Activated gamma-delta T cell (primary cell): Measurements from ENCODE around the gene SEMA6D.

Source experiments
- DNase-seq: peaks from one replicate; lab custom pipeline; 2025; lab: John Stamatoyannopoulos, UW
- total RNA-seq, 2 donors: gene quantifications; one replicate each; lab custom pipeline; 2026; lab: John Stamatoyannopoulos, UW

The SEMA6D gene, protein sequence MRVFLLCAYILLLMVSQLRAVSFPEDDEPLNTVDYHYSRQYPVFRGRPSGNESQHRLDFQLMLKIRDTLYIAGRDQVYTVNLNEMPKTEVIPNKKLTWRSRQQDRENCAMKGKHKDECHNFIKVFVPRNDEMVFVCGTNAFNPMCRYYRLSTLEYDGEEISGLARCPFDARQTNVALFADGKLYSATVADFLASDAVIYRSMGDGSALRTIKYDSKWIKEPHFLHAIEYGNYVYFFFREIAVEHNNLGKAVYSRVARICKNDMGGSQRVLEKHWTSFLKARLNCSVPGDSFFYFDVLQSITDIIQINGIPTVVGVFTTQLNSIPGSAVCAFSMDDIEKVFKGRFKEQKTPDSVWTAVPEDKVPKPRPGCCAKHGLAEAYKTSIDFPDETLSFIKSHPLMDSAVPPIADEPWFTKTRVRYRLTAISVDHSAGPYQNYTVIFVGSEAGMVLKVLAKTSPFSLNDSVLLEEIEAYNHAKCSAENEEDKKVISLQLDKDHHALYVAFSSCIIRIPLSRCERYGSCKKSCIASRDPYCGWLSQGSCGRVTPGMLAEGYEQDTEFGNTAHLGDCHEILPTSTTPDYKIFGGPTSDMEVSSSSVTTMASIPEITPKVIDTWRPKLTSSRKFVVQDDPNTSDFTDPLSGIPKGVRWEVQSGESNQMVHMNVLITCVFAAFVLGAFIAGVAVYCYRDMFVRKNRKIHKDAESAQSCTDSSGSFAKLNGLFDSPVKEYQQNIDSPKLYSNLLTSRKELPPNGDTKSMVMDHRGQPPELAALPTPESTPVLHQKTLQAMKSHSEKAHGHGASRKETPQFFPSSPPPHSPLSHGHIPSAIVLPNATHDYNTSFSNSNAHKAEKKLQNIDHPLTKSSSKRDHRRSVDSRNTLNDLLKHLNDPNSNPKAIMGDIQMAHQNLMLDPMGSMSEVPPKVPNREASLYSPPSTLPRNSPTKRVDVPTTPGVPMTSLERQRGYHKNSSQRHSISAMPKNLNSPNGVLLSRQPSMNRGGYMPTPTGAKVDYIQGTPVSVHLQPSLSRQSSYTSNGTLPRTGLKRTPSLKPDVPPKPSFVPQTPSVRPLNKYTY
- 0 to 0.04 reads per million in 2 donors for total RNA-seq

DNA sequence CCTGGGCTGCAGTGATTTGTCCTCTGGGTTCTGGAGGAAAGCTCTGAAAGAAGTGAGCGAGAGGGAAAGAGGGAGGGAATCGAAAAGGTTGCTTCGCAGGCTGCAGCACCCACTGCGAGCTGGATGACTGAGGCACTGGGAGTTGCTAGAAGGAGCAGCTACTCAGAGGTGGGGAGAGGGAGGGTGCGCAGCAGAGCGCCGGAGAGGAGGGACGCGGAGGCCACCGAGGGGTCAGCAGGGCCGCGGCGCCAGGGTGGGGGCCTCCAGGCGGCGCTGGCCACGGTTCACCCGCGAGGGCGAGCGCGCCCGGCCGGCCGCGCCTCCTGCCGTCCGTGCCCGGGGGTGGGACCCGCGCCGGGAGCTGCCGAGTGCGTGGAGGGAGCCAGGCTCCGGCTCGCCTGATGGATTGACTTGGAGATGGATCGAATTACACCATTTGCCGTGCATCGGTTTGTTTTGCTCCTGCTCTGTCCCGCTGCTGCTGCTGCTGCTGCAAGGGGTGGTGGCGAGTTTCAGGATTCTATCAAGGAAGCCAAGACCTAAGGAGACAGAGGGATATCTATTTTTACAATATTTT lies at the start of gene SEMA6D:
SEMA6D (plus strand) TSS at position 470 of the 577 bp plus-strand sequence. CDS start 42,294 bp downstream, outside the sequence.
- DNase-seq, result no peak

DNA sequence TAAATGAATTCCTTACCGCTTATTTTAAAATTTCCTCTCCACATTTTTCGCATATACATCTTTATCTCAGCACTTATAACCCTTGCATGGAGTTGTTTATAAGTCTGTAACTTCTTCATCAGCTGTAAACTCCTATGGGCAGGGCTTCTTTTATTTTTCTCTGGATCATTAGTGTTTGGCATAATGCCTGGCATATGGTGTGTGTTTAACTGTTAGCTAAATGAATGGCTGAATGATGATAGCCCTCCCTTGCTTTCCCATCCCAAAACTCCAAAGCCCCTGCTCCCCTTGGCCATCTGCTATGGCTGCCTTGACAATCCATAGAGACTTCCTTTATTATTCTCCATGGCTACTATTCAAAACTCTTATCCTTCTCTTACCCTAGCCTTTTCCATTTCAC lies 48.1 kb upstream of the SEMA6D start:
- DNase-seq, result no peak

DNA sequence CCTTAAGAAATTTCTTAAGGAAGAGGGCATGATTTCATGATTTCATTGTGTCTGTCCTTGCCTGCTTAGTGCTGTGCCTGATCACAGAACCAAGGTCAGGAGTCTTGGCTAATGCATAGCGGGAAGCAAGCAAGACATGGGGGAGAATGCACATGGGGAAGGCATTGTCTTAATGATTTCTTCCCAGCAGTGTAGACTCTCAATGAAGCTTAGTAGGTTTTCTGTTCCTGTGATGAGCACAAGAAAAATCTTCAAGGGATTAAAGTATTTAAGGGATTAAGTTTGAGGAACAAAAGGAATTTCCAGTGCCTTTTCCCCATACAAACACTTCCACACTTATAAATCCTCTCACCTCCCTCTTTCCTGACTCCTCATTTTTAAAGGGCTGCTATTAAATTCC lies 46.9 kb upstream of the SEMA6D start:
- no peak for DNase-seq

DNA sequence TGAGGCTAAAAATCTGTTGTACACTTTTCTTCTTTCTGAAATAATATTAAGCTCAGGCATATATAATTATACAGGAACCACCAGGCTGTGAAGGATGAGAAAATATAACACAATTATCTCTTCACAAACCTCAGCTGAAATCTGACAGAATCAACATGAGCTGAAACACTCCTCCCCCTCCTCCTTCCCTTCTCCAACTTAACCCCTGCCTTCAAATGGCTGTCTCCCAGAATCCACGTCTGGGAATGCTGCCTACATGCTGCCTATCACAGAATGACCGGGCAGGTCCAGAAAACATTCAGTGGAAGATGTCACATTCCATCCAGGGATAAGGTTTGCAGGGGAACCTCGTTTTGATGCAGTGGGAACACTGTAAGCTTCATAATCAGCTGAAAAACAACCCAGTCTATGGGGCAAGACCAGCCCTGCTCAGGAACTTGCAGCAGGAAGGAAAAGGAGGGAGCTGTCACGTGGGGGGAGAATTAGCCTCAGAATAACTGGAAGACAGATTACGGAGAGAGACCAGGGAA lies 44.0 kb upstream of the SEMA6D start:
- DNase-seq, result no peak

DNA sequence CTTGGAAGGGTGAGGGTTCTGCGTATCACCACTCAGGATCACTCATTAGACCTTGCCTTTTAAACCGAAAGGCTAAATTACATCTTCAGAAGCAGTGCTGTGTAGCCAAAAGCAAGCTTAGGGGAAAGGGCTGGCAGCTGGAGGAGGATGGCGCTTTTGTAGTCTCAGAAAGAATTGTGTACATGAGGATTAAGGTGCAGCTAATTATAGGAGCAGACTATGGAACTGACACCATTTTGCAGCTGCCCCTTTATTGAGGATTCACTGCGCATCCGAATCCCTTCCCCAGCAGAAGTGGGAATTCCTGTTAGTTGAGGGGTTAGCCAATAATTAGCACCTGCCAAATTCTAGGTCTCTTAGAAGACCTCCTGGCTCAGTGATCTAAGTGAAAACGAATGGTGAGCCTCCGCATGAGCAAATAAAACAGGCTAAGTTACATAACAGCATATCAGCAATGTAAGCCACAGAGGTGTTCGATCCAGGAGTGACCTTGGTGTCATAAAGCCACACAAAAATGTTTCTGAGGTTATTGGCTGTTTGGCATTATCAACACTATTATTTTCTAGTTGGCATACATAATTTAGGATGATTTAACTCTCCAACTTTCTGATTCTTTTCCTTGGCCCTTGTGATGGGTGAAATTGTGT lies 42.6 kb upstream of the SEMA6D start:
- no peak for DNase-seq

DNA sequence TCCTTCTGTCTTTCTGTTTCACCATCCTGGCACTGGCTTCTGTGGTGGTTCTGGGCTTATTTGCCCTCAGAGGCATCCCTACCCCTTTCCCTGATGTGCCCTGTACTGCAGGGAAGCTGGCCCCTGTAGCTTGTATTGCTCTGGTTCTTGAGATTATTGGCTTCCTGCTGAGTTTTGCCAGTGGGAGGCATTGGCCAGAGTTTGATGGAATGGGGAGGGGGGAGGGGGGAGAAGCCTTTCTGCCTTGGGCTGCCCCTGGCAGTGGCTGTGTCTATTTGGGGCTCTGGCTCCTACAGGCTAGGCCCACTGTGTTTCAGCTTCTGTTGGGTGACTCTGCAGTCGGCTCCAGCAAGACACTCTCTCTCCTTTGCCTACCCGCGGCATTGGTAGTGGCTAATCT lies 41.6 kb upstream of the SEMA6D start:
- DNase-seq, result no peak

DNA sequence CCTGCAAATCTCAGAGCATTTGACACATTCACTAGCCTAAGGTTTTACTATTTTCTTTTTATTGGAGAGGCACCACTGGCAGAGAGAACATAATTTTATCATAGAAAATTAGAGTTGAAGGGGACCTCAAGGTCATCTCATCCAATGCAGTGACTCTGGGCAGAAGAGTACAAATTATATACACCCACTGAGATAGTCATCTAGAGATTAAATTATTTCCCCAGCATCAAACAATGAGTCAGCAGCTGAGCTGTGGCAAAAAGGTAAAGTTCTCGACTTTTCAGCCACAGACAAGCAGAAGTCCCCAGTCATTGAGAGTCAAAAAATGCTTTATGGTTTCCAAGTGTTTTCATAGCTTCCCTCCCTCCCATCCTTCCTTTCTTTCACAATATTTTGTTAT lies 39.3 kb upstream of the SEMA6D start:
- no peak for DNase-seq

DNA sequence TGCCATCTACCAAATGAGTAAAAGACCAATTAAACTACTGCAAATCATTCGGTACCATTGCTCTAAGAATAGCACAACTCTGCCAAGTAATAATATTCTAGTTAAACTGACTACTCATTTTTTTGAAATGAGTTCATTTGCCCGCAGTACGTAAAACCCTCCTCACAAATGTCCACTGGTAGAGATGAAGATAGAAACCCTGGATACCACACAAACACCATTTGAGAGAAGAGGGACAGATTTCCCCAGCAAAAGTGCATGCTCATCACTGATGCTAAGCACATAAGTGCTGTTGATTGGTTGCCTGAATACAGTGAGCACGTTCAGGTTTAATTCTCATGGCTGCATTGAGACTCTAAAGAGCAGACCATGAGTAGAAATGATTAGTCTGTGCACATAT lies 34.6 kb upstream of the SEMA6D start:
- DNase-seq, result no peak

DNA sequence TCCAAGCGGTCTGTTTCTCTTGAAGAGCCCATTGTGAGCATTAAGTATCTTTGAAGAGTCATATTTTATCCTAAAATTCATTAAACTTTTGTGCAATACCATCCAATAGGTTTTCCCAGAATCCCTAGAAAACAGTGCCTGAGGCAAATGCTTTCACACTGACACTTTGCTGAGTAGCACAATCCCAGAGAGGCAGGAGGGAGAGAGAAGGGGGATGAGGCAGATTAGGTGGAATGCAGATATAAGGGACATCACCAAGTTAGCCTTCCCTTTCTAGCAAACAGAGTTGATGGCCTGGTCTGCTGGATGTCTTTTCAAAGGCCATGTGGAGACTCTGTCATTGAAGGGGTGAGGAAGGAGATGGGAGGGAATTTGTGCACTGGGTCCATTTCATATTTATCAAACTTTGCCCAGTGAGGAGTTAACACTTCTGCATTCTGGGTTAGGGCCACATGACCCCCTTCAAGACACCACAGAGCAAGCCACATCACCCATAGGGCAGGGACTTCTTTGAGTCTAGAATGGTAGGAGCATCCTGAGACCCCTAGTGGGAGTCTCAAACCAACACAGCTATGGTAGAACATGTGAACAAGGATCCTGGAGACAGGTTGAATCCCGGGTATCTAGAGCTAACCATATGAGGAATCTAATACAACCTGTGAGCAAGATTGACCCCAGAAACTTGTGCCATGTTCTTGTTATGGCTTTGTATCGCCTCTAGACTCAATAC lies 32.0 kb upstream of the SEMA6D start:
- DNase-seq, result no peak

DNA sequence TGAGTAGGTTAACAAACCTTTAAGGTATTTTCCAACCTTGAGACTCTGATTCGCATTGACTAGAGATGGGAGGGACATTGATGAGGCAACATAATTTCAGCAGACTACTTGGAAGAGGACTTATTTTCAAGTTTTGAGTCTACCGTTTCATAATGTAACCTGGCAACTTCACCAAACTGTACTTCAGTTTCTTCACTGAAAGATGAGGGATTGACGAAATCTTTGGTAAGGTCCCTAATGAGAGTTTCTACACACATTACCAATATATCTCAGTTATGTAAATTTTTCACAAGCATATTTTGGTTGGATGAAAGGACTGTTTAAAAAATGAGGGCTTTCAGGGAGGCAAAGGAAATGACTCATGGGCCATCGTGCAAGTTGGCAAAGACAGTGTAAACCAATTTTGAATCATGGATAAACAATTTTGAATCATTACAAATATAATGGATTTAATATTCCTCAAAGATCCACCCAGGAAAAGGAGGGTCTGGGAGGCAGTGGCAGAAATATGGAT lies 28.7 kb upstream of the SEMA6D start:
- no peak for DNase-seq

DNA sequence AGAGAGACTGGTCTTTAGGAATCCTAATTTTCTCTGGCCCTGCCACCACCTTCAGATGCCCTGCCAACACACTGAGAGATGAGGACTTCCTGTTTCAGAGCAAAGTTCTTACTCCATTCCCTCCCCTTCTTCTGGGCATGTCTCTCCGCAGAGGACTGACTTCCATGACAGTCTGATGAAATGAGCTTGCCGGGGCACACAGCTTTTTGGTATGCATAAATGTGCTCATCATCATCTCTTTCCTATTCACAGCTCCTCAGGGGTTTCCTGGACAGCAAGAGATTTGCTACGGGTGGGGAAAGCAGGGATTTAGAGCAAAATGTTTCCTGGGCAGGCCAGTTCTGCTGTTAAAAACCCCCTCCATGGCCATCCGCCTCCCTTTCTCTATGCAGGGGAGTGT lies 27.6 kb upstream of the SEMA6D start:
- DNase-seq, result no peak

DNA sequence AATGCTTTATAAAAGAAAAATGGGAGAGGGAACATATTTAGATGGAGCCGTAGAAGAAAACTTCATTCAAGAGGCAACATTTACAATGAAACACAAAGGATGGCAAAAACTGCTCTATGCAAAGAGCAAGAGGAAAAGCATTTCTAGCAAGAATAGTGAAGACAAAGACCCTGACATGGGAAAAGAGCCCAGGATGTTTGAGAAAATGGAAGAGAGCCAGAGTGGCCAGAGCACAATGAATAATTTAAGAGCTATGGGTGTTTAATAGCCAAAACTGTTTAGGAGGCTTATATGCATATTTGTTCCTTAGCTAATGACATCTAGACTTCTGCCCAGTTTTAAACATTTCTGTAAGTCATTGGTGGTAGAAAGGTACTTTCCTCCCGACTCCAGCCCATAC lies 25.4 kb upstream of the SEMA6D start:
- DNase-seq, result no peak

DNA sequence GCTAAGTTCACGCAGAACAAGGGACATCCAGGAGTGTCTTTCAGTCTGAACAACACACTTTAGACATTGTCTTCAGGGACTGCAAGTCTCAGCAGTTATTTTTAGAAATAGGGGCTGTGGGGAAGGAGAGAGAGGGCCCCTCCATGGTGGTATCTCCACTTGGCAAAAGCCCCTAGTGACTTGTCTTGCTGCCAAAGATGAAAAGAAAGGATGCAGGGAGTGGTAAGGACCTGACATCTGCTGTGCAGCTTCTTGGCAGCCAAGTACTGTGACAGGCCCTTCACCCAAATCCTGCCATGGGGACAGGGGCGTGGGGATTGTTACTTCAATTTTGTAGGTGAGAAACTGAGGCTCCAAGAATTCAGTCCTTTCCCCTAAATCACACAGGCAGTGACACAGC lies 21.0 kb upstream of the SEMA6D start:
- no peak for DNase-seq

DNA sequence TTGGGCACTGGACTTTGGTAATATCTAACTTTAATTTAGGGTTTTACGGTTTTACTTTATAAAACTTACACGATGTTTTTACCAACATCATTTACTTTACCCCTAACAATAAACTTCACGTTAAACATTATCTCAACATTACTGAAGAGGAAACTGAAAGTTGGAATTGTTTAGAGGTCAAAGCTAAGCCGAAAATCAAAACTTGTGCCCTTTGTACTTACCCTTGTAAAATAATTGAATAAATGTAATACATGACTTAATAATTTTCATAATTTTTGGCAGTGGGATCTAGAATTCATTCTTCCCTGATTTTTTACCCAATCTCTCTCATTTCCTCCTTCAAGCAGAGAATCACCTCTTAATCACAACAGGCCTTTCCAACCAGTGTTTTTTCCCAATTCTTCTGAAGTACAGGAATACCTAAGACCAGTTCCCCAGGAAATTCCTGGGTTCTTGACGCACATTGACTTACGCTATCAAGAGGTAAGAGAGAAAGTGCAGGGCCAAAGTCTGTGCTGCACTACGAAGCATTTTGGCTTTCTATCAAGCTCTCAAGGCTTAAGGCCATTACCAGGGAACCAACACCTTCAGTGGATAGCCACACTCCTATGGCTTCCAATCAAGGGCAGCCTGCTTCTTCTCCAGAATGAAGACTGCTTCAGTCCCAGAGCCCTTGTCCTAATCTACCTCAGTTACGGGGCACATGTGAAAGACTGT lies 11.9 kb upstream of the SEMA6D start:
- DNase-seq, result no peak

DNA sequence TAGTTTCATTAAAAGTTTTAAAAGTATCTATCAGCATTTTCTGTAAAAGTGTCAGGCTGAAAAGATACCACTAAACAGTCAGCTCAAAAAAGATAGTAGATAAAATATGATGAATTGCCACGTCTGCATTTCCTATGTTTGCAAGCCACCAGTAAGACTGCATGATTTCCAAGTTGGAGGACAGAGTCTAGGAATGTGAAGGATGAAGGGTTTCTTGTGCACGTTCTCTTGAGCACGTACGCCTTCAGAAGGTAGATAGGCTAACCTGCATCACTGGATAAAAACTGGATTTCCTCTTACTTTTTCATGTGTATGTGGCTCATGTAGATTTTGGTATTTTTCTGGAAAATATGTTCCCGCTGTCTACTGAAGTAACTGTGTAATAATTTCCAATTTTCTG lies 9.9 kb upstream of the SEMA6D start:
- DNase-seq, result no peak

DNA sequence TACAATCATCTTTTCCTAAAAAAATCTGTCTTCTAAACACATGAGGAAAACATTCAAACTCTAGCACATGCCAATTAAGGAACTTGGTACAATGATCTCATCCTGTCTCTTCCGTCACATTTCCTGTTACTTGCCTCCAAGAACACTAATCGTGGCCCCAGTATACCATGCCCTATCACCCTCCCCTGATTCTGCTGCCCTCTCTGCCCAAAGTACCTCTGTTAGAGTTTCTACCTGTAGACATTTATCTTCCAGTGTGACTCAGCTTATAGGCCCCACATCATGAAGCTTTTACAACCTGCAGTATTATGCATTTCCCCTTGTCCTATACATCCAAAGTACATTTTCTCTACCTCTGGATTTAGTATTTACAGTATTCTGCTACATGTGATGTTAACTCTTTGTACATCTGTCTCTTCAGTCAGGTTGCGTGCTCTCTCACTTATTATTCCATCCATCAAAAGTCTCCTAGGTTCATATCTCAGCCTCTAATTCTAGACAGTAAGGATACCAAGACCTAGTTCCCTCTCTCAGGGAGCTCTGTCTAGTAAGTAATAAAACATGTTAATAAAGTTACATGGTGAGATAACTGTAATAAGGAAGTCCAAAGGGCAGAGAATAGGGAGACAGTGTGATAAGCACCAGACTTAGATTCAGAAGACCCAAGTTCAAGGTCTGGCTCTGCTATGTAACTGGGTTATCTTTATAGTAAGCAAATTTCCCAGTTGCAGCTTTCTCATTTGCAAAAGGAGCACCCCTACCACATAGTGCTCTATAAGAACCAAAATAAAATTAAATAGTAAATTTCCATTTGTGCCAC lies 8.9 kb upstream of the SEMA6D start:
- DNase-seq, result no peak

DNA sequence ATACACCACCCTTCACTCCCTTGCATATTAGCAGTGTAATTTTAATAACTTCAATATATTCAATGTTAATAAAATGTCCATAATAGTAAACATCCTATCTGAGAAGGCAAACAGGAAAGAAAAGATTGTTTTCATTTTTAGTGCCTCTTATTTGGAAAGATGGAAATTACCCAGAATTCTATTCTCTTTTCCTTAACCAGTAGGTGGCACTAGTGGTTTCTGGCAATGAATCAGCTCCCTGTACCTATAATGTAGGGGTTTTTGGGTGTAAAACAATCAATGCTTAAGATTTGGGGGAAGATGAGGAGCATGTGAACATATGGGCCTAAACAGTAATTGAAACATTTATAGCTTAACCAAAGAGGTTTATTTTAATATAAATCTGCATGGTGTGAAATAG lies 5.7 kb upstream of the SEMA6D start:
- no peak for DNase-seq

DNA sequence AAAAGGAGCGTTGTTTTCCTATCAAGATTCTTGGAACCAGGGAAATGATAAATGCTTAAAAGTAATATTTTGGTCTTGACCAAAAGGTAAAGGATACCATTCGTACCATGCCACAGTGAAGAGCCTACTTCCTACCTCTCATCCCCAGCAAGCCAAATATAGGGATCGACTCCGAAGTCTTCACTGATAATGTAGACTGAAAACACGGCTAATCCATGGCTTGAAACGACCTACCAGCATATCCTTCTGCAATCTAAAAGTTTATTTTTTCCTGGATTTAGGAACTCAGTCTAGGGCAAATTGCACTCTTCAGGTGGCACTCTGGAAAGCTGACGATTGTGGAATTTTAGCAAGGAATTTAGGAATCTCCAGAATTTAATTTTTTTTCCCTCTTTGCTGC lies 1.9 kb upstream of the SEMA6D start:
- DNase-seq, result no peak

DNA sequence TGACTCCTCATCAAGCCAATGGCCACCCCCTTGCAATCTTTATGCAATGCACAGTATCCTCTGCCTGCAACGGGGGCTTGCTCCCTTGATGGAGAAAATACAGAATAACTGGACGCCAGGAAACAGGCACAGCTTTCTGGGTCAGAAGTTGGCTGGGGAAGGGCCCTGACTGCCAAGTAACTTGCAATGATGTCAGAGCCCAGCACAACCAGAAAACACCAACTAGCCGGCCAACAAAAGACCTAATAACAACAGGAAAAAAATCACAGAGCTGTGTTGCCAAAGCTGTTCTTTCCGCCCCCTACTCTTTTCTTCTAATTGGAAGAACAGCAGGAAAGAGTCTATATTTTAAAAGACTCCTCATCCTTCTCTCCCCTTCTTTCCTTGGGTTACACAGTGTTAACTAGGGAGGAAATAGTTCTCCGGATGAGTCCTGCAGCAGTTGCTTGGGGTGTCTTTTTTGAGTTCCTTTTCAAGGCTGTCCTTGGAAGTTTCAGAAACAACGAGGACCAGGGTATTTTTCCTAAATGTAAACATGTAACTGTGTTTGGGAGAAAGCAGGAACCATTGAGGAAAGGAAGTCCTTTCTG lies 1.4 kb upstream of the SEMA6D start:
- no peak for DNase-seq
